Superior temporal gyrus (tissue), 1 donor: ENCODE results near the gene OR7C2.
A peak's percentile ranks its signal among the peaks of the same experiment; 100 is the strongest.
"Not testable (repeated sequence)": the region's sequence is repeated elsewhere in the genome, so short reads cannot be mapped to it uniquely, and the experiment has no call there.

Experiments
- DNase-seq: peaks from one replicate; pipeline ENCODE4 v3.0.0-alpha.2; 2016; ENCODE audit errors: extremely low spot score

OR7C2 gene

GRCh38 chr19:14941189-14941588 is at the start of gene OR7C2:
OR7C2 (plus strand) TSS chr19:14941489; CDS start chr19:14941489, 0 bp downstream.
- DNase-seq = no peak

- no peak for DNase-seq
Measured at GRCh38 chr19:14901675-14902260, 39.5 kb upstream of the OR7C2 start.

GRCh38 chr19:14906711-14907110 is 34.6 kb upstream of the OR7C2 start:
- no peak for DNase-seq

- DNase-seq = peak; percentile 15
Measured at GRCh38 chr19:14915116-14915515, 26.2 kb upstream of the OR7C2 start.

DNA sequence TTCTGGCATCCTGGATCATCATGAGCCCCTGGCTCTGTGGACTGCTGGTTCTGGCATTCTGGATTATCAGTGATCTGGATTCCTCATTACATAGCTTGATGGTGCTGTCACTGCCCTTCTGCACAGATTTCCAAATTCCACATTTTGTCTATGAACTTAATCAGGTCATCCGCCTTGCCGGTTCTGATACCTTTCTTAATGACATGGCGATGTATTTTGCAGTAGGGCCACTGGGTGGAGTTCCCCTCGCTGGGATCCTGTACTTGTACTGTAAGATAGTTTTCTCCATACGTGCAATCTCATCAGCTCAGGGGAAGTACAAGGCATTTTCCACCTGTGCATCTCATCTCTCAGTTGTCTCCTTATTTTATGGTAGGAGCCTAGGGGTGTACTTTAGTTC is 24.4 kb upstream of the OR7C2 start:
- no peak for DNase-seq

- DNase-seq = no peak
Measured at GRCh38 chr19:14933506-14933905, 7.8 kb upstream of the OR7C2 start.

GRCh38 chr19:14940266-14940665 is 1.0 kb upstream of the OR7C2 start:
- no peak for DNase-seq

GRCh38 chr19:14943601-14944000 is 2.3 kb downstream of the OR7C2 start:
- DNase-seq = peak; percentile 39

DNA sequence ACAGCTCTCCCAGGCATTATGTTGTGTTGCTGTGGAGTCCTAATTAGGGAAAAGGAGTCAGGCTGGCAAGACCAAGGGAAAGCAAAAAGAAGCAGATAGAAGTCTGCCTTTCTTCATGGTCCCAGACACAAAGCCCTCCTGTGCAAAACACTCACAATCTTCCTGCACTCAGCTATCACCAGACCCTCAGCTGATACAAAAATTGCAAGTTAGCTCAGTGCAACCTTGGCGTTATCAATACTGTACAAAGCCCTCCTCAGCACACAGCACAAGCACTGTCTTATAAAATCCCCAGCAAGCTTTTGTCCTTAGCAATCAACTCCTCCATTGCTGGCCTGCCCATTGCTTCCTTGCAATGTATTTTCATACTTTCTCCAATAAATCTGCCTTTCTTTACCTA is 3.2 kb downstream of the OR7C2 start:
- no peak for DNase-seq

- not testable (repeated sequence) for DNase-seq
Measured at GRCh38 chr19:14949413-14949812, 8.1 kb downstream of the OR7C2 start.

GRCh38 chr19:14949876-14950275 is 8.6 kb downstream of the OR7C2 start:
- DNase-seq = no peak

- no peak for DNase-seq
Measured at GRCh38 chr19:14950421-14950820, 9.1 kb downstream of the OR7C2 start.

DNA sequence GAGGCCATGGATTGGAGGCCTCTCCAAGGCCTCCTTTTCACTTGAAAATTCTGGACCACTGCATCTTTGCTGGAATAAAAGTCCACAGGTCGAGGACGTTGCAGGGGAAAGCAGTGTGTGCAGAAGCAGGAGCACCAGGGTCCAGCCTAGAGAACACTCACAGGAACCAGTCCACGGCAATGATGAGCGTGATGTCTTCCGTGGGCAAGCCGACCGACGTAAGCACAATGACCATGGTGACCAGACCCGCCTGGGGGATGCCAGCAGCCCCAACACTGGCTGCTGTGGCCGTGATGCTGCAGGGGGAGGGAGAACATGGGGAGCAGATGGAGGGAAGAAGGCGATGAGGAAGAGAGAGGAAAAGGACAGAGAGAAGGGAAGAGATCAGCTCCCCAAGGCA is 11.5 kb downstream of the OR7C2 start:
- no peak for DNase-seq

DNA sequence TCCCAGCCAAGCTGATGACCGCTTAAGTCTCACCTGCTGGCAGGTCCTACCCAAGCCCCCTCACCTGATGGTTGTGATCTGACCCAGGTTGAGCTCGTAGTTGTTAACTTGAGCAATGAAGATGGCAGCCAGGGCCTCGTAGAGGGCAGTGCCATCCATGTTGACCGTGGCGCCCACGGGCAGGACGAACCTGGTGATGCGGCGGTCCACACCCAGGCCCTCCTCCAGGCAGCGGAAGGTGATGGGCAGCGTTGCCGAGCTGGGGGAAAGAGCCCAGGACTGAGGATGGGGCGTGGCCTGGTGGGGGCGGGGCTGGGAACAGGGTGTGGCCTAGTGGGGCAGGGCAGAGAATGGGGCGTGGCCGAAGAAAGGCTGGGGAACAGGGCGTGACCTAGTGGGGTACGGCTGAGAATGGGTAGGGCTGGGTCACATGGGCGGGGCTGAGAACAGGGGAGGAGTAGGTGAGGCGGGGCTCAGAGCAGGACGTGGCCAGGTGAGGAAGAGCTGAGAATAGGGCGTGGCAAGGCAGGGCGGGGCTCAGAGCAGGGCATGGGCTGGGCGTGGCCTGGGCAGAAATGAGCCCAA is 12.9 kb downstream of the OR7C2 start:
- no peak for DNase-seq

- DNase-seq = no peak
Measured at GRCh38 chr19:14957464-14957863, 16.2 kb downstream of the OR7C2 start.

GRCh38 chr19:14959263-14959662 is 18.0 kb downstream of the OR7C2 start:
- DNase-seq = no peak

GRCh38 chr19:14961956-14962685 is 20.8 kb downstream of the OR7C2 start:
- DNase-seq = no peak

DNA sequence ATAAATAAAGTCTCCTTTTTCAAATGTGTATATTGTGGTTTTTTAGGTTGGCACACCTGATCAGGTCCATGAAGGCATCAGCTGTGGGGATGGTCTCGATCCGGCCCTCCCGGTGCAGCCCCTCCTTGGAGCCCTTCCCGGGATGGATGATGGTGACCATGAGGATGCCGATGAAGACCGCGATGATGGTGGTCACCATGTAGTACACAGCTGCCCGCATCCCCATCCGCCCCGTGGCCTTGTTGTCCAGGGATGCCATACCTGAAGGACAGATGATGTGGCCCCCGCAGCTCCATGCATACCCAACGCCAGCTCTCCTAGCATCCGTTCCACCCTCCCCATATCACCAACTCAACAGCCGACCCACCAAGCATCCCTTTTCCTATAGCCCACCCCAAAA is 27.0 kb downstream of the OR7C2 start:
- no peak for DNase-seq

DNA sequence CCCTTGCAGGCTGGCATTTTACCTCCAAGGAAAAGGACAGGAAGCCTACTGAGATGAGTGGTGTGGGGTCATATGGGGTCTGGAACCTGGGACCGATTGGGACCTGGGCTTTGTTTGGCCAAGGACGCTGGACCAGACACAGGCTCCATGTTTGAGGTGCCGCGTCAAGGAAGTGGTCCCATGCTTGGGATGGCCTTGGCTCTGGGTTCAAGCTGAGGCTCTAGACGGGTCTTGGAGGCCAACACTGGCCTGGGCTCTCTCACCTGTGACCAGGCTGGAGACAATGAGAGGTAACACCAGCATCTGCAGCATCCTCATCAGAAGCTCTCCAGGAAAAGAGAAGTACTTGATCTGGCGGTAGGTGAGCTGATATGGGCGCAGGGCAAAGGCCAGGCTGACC is 30.2 kb downstream of the OR7C2 start:
- DNase-seq = no peak

GRCh38 chr19:14972676-14973075 is 31.4 kb downstream of the OR7C2 start:
- DNase-seq = peak; percentile 20

DNA sequence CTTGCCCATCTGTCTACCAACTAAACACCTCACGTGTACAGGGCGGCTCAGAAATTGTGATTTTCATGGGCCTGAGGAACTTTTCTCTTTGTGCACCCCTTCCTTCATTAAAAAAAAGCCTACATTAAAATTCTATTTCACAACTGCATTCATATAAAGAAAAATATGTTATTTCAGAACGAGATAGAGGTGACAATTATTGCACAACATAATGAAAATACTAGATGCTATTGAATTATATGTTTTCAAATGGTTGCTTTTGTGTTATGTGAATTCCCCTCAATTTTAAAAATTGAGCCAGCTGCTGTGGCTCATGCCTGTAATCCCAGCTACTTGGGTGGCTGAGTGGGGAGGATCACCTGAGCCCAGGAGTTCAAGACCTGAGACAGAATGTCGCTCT is 33.2 kb downstream of the OR7C2 start:
- no peak for DNase-seq

DNA sequence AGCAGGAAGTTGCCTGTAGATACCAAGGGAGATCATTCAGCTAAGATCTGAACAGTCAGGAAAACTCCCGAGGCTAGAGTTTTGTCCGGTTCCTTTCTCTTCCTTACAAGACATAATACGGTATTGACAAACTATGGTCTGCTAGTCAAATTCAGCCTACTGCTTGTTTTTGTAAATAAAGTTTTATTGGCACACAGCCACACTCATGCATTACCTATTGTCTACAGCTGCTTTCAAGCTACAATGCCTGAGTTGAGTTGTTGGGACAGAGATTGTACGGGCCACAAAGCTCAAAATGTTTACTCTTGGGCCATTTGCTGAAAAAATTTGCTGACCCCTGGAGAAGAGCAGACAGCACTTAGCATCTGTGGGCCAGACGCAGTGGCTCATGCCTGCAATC is 35.8 kb downstream of the OR7C2 start:
- DNase-seq = no peak

DNA sequence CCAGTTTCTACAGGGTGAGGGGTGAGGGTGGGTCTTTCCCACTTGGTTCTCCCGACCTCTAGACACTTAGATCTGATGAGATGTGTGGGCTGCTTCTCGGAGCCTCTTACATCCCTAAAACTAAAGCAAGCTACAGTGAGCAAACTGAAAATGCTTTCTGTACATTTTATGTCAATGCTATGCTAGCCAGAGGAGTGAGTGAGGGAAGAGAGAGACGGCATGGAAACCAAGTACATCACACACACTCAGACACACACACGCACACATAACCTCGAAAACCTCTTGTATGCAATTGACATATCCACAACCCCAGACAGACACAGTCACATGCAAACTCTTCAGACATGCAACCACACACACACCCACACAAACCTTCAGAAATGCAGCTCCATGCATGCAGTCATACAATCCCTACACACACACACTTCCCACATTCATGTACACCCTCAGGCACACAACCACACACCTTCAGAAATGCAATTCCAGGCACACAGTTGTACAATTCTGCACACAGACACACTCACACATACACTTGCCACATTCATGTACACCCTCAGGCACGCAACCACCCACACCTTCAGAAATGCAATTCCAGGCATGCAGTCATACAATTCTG is 37.0 kb downstream of the OR7C2 start:
- peak; percentile 23 for DNase-seq
